ENCODE data around the gene BCAS3.

The BCAS3 gene

GRCh38 chr17:61225178-61225882, 547.7 kb downstream of the BCAS3 start:
- no peak for DNase-seq (ENCODE audit: low read depth)
- no peak for TF ChIP-seq CTCF (IDR thresholded peaks at IDR 0.05; ENCODE audit: insufficient read depth, low read depth, low read length, missing control alignments)
- no peak overlapping the region for H3K4me3 ChIP-seq (ENCODE audit: low read depth, low read length)

GRCh38 chr17:61227866-61228265, 550.2 kb downstream of the BCAS3 start:
- no peak for DNase-seq (ENCODE audit: low read depth)
- H3K4me3 ChIP-seq (ENCODE audit: low read depth, low read length) = no peak overlapping the region
- no peak for TF ChIP-seq CTCF (IDR thresholded peaks at IDR 0.05; ENCODE audit: insufficient read depth, low read depth, low read length, missing control alignments)

GRCh38 chr17:61230461-61230860, 552.8 kb downstream of the BCAS3 start:
- no peak for DNase-seq (ENCODE audit: low read depth)
- TF ChIP-seq CTCF (IDR thresholded peaks at IDR 0.05; ENCODE audit: insufficient read depth, low read depth, low read length, missing control alignments) = no peak
- no peak overlapping the region for H3K4me3 ChIP-seq (ENCODE audit: low read depth, low read length)

- H3K4me3 ChIP-seq (ENCODE audit: low read depth, low read length) = no peak overlapping the region
- peak; percentile 32 for DNase-seq (ENCODE audit: low read depth)
- no peak for TF ChIP-seq CTCF (IDR thresholded peaks at IDR 0.05; ENCODE audit: insufficient read depth, low read depth, low read length, missing control alignments)
Observed at GRCh38 chr17:61230972-61231820, 553.5 kb downstream of the BCAS3 start.

- DNase-seq (ENCODE audit: low read depth) = no peak
- H3K4me3 ChIP-seq (ENCODE audit: low read depth, low read length) = no peak overlapping the region
- TF ChIP-seq CTCF (IDR thresholded peaks at IDR 0.05; ENCODE audit: insufficient read depth, low read depth, low read length, missing control alignments) = no peak
Observed at GRCh38 chr17:61232871-61233270, 555.2 kb downstream of the BCAS3 start.

- H3K4me3 ChIP-seq (ENCODE audit: low read depth, low read length) = no peak overlapping the region
- TF ChIP-seq CTCF (IDR thresholded peaks at IDR 0.05; ENCODE audit: insufficient read depth, low read depth, low read length, missing control alignments) = no peak
- no peak for DNase-seq (ENCODE audit: low read depth)
Observed at GRCh38 chr17:61233991-61234750, 556.5 kb downstream of the BCAS3 start.

Data from GM12865 (cell line).